ENCODE data around the gene SPATS2L.
"Not testable (repeated sequence)": the region's sequence is repeated elsewhere in the genome, so short reads cannot be mapped to it uniquely, and the experiment has no call there.

SPATS2L gene

DNA sequence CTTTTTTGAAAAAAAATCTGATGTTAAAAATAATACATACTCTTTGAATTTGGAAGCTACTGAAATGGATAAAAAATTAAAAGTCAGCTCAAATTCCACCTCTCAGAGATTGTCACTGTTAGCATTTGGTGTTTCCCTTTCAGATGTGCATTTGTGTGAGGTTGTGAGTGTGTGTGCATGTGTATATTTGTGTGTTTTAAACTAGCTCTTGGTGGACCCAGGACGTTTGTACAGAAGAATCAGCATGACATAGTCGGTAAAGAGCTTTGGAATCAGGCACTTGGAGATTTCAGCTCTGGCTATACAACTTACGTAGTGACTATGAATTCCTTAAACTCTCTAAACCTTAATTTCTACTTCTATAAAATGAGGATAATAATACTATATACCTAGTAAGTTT lies 14.5 kb downstream of the SPATS2L start:
- DNase-seq, result no peak

DNA sequence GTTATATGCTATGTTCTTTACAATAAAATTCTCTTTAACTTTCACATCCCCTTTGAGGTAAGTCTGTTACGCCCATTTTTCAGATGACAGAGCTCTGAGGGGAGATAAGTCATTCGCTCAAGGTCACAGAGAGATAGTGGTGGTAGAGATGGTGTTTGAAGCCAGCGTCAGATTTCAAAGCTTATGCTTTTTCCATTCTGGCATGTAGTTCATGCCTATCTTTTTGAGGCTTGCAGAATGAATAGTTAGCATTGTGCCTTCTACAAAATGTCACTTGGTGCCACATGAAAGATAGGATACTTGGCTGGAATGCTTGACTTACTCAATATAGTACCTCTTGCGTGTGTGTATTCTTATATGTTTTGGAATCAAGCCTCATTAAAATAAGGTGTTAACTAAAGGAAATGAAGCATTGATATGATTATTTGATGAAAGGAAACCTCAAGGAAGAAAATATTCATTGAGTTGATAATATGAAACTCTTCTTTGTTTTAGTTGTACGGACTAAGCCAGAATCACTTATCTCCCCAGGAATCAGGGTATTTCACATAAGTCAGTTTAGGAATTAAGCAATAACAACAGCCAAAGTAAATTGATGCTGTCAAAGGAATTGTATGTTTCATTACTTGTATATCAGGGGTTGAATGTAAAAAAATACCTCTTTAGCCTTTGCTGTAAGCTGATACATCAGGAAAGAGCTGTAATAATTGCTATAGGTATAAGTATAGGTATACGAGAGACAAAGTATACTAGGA lies 15.5 kb downstream of the SPATS2L start:
- no peak for DNase-seq

DNA sequence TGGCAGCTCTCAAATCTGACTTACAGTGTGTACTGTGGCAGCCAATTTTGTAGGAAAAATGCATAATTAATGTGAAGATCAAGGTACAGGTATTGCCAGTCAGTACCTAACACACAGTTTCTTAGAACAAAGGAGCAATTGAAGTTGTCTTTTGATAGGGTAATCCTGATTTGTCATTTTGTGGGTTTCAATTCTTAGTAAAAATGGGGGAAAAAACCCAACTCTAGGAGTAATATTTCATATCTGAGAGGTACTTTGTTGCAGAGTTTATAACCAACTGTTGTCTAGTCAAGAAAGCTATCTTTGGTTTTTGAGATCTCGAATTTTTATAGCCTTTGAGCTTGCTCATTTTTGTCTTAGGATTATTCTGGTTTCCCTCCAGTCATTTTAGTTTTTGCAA lies 16.1 kb downstream of the SPATS2L start:
- no peak for DNase-seq

DNA sequence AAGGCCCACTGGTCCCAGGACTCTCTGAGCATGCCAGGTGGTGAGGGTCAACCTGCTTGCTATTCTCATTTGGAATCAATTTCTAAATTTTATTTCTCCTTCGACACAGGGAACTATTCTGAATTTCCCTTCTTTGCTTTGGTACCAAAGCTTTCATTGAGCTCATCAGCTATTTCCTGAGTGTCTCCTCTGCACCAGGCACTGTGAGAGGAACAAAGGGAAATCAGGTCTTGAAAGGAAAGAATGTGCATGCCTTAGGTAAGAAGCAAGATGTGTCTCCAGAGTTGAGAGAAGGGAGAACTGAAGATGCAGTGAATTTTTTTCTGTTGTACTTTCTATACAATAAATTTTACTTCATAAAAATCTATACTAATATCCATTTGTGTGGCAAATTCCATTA lies 17.9 kb downstream of the SPATS2L start:
- DNase-seq, result no peak

DNA sequence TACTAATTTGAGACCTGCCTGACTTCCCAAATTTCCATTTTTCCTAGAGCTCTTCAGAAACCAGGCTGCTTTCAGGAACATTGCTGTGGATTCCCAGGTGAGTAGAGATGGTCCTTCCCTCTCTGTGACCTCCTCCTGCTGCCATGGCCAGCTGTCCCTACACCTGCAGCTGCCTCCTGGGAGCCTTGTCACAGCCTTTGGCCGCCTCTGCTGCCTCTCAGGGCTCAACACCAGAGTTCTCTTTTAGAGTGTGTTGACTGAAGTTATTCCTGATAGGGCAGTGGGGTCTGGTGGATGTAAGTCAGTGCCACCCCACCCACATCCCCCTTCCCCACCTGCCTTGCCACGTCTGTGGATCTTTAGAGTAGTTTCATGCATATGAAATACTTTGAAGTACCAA lies 22.9 kb downstream of the SPATS2L start:
- no peak for DNase-seq

DNA sequence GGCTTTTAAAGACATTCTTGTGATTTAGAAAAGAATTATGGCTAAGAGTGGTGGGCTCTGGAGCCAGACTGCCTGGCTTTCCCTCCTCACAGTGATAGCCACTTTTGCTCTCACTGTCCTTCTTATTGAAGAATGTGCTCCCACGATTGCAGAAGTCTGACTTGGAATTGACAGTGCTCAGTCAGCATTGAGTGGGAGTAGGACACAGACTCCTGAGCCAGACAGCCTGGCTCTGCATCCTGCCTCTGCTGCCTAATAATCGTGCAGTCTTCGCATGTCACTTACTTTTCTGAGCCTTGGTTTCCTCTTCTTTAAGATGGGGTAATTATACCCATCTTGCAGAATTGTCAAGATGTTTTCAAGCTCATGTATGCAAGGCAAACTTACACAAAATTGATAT lies 23.3 kb downstream of the SPATS2L start:
- DNase-seq, result no peak

DNA sequence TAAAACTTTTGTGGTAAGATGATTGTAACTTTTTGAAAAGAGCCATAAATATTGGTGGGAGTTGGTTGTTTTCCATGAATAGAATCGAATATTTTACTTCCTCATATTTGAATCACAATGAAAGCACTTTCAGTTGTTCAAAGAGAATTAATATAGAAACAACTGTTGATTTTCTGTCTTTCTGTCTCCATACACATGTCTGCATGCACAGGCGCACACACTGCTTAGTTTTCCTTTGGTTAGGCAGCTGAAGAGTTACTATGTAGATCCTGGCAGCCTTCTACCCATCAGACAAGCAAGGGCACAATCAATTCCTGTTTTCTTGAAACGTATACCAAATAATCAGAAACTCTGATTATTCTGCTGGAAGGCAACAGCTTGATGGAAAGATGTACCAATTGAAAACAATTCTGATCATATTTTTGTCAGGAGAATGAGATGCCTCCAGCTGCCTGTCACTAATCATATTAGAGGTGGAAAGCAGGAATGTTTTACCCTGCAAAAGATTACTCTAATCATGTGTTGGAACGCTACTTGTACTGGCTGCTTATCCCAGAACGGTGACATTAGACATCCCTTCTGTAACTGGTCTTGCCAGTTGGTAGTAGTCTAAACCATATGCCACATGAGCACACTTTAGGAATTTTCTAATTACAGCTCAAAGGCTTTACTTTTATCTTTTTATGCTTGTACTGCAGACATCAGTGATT lies 24.0 kb downstream of the SPATS2L start:
- DNase-seq, result no peak

DNA sequence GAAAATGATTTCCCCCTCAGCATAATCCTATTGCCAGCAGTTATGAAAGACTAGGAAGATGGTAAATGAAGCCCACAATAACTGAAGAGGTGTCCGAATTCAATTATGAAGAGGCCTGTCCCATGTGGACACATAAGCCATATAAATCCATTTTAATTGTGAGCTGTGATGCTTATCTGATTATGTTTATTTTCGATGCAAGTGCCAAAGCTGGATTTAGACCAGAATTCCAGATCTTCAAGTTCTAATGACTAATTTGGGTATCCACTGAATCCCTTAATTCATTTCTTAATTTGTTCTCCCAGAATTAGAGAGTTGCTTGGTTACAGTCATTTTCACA lies 24.5 kb downstream of the SPATS2L start:
- no peak for DNase-seq

DNA sequence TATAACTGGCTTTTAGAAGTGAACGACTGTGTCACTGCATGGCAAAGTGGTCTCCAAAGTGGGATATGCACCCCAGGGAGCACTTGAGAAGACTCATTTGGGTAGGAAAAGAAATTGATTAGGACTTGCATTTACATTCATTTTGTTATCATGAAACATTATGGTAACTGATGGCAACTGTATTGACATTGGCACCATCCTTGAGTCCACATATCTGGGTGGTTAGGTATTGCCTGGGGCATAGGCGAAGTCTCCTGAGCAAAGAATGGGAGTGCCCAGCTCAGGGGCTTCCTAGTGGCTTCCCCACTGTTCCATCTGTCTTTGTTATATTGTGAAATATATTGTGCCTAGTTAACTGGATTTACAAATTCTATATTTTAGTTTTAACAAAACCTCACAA lies 29.2 kb downstream of the SPATS2L start:
- DNase-seq, result no peak

DNA sequence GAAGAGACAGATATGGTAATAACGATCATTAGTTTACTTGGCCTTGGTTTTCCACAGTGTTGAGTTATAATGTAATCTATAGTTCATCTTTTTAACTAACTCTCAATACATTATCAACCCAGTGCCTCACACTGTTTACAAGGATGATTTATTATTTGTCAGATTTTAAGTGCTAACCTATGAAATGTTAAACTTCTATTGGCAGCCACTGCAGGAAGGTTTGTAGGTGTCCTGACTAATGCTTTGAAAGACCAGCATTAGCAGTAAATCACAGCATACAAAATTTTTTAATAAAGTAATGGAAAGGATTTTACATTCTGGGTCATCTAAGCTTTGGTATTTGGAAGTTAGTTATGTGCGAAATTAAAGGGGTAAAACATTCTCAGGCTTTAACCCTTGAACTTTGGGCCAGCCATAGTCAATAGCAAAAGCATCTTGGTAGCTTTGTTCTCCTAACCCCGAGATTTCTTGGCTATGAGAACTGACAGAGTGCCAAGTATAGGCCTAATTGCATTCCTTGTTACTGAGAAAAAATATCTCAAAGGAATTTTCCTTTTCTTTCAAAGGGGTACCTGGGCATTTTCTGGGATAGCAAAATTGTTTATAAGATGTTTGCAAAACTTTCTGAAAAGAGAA lies 30.6 kb downstream of the SPATS2L start:
- no peak for DNase-seq

DNA sequence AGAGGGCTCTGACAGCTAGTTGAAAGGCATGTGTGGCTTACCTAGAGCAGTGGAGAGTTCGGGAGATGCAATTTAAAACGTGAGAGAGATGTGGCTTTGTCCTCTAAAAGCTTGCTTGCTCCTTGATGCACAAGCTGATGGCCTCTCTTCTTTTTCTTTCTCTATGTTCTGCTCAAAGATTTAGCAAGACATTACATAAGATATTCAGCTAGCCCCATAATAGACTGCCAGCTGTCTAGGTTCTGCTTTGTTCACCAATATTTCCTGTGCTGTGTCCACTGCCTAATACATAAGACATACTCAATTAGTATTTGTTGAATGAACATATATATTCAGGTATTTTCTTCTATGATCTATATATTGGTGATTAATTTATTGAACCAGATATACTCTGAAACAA lies 31.1 kb downstream of the SPATS2L start:
- no peak for DNase-seq

DNA sequence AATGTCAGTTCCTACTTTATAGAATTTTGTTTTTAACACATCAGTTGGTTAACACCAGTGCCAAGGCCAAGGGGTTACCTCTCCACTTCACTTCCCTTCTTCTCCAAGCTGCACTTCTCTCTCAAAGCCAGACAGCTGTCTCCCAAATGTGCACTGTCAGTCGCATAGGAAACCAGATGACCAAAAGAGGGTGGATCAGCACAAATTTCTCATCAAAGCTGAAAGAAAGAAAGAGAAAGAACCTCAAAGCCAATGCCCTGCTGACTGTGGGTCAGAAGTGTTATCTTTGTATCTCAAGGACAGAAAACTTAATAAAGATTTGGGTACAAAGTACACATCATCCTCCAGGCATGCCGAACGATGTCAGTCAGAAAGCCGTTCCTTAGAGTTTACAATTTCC lies 32.2 kb downstream of the SPATS2L start:
- DNase-seq, result no peak

DNA sequence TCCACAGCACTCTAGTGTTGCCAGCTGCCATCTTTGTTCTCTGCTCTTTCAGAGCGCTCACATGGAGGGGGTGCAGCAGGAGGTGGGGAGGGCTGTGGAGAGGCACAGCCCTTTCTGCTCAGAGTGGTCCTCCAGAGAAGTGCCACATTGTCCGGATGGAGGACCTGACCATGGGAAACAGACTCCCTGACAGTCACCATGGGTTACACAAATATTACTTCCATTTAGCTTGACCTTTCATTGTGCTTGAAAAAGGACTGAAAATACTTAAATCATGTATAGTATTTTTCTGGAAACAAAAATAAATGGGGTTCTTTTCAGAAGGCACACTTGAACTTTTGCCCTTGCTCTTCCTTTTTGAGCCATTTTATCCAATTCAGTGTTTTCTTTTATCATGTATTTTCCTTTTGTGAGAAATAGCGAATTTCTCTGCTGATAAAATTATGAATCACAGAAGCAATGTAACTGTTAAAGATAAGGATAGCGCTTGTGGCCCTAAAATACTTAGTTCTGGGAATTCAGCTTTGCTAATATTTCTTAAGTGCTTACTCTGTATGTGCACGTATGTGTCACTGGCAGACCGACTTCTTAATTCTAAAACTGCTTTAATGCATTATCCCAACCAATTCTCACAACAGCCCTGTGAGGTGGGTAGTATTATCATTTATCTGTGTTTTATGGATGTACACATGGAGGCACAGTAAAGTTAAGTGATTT lies 34.2 kb downstream of the SPATS2L start:
- DNase-seq, result no peak

DNA sequence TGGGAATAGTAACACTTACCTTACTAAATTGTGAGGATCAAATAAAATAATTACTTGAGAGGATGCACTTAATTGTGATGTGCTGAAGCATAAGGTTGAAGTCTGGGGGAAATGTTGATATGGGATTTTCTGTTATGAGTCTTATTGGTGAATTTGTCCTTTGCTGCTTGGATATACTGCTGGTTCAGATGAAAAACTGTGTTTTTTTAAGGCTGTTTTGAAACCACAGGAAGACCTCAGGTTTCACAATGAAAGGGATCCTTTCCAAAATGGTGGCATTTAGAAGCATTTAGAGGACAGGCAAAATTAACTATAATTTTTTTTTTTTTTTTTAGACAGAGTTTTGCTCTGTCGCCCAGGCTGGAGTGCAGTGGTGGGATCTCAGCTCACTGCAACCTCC lies 34.9 kb downstream of the SPATS2L start:
- no peak for DNase-seq

DNA sequence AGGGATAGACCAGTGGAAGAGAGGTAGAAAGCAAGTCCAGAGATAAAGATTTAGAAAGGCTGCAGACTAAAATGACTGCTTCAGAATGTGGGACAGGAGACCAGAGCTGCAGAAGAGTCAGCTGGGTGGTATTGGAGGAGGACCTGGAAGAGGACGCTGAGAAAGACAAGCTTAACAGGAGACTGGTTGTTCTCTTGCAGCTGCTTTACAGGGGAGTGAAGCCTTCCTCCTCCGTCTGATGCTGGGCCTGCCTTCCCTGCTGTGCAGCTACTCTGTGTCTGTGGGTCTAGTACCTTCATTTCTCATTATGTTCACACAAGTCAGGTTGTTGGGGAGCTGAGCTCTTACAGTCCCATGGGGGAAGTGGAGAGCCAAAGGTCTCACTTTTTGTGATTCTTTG lies 35.7 kb downstream of the SPATS2L start:
- no peak for DNase-seq

DNA sequence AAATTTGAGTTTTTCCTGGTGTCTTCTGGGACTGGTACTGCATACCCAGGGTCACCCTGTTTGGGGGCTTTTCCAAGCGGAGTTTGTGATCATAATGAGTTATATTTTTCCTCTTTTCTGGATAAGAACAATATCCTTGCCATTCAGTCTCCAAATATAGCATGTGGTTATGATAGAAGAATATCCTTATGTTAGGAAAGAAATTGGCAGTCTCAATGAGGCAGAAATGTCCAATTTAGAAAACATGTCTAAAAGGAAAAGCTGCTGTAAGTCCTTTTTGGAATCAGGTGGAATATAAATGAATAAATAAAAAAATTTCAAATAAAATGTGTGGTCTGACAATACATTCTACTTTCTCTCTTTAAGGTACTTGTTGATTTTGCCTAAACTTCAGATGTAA lies 36.2 kb downstream of the SPATS2L start:
- no peak for DNase-seq

DNA sequence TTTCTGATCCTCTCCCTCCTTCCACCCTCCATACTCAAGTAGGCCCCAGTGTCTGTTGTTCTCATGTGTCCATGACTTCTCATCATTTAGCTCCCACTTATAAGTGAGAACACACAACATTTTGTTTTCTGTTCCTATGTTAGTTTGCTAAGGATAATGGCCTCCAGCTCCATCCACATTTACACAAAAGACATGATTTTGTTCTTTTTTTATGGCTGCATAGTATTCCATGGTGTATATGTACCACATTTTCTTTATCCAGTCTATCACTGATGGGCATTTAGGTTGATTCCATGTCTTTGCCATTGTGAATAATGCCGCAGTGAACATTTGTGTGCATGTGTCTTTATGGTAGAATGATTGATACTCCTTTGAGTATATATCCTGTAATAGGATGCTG lies 37.7 kb downstream of the SPATS2L start:
- not testable (repeated sequence) for DNase-seq

DNA sequence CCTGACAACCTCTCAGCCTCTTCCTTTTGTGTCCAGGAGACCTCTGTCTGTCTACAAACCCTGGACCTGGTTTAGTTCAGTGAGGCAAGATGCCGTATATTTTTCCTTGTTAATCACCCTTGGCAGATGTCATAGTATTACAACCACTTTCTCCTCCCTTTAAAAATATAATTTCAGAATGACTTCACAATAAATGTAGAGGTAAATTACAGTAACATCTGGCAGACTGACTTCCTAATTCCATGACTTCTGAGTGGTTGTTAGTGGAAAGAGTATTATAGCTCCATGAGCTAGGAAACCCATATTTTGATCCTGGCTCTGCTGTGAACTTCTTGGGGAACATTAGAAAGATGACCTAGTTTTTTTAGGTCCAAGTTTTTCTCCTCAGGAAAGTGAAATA lies 39.5 kb downstream of the SPATS2L start:
- DNase-seq, result no peak

DNA sequence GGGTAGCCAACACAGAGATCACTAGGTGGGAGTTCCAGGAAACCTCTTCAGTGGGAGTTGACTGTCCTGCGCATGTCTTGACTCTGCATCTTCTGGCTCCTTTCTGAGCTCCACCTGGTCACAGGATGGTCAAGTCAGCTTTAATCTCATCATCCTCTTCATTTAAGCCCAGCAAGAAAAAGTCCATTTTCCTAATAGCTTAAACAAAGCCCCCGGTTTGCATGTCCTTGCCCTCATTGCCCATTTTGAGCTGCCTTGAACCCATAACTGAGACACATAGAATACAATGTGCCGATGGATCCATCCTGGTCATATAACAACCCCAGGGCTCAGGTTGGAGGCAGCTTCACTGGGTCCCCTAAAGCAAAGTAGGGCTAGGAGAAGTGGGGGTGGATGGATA lies 40.8 kb downstream of the SPATS2L start:
- DNase-seq, result no peak

DNA sequence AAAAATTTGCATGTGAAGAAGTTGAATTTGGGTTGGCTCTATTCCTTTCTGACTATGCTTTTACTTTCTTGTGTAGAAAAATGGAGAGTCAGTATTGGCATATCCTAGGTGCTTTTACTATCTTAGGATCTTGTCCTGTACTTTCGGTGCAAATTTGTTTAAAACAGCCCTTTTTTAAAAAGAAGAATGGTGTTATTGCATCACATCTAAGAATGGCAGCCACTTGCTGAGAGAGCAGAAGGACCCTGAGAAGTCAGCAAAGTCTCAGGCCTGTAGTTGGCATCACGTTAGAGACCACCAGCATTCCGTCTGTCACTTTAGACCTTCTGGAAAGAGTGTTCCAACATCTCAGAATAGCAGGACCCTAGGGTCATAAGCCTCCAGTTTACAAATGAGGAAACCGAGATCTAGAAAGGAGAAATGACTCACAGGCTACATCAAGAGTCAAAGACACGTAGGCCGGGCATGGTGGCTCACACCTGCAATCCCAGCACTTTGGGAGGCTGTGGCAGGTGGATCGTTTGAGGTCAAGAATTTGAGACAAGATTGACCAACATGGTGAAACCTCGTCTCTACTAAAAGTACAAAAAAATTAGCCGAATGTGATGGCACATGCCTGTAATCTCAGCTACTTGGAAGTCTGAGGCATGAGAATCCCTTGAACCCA lies 42.5 kb downstream of the SPATS2L start:
- DNase-seq, result no peak

DNA sequence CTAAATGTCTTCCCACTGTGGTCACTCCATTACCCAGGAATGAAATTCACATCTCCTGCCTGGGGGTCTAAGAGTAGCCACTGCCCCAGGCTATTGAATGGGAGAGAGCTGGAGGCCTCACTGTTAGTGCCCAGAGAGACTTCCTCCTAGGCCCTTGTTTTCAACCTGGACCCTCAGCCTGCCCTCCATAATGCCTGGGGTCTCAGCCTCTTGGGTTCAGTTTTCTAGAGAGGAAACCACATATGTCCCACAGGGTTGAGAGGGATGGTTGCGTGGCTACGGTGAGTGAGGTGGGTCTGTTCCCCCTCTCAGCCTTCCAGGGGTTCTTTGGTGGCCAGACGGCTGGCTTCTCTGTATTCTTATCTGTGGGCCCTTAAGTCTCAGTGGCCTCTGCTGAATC lies 43.4 kb downstream of the SPATS2L start:
- no peak for DNase-seq

DNA sequence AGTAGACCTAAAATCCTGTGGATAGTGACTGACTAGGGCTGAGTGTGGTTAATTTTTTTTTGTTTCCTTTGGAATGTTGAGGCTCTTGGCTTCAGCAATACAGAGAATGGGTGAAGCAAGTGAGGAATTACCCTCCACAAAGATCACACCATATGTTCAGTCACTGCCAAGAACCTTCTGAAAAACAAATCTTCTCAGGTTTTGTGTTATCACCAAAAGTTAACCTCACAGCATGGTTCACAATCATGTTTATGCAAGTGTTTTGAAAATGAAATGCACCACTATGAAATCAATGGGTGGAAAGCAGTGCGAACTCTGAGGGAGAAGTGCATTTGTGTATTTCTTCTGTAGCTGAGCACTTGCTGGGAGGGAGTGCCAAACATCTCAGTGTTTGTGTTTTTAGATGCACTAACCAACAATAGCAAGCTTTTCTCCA lies 44.4 kb downstream of the SPATS2L start:
- DNase-seq, result no peak

DNA sequence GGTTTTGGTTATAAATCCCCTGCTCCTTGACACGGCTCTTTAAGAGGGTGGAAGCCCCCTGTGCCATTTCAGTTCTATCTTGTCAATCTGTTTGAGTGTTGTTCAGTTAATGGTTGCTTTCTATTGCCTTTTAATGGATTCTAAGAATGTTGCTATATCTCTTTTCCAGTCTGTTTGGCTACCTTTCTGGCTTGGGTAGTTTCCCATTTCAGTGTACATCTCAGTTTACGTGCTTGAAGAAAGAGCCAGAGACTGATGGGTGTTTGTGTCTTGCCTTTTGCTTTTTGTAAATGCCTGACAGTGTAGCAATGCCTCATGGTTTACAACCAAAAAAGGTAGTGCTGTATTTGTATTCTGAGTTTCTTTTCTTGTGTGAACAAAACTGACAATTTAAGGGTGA lies 45.3 kb downstream of the SPATS2L start:
- no peak for DNase-seq

Data from midbrain (tissue), 1 donor.